ENCODE measurements around the gene MLLT11. TPM values are rescaled to one million over a fixed set of nuclear protein-coding genes. Genes with fewer than 3 reads are reported as not detected.
A peak's percentile ranks its signal among the peaks of the same experiment; 100 is the strongest.
"Not testable (repeated sequence)": the region's sequence is repeated elsewhere in the genome, so short reads cannot be mapped to it uniquely, and the experiment has no call there.

Gene MLLT11
- polyA plus RNA-seq, 6 donors from 2014 or later, result 0.82 to 3.1 (median 2.5) TPM

DNA sequence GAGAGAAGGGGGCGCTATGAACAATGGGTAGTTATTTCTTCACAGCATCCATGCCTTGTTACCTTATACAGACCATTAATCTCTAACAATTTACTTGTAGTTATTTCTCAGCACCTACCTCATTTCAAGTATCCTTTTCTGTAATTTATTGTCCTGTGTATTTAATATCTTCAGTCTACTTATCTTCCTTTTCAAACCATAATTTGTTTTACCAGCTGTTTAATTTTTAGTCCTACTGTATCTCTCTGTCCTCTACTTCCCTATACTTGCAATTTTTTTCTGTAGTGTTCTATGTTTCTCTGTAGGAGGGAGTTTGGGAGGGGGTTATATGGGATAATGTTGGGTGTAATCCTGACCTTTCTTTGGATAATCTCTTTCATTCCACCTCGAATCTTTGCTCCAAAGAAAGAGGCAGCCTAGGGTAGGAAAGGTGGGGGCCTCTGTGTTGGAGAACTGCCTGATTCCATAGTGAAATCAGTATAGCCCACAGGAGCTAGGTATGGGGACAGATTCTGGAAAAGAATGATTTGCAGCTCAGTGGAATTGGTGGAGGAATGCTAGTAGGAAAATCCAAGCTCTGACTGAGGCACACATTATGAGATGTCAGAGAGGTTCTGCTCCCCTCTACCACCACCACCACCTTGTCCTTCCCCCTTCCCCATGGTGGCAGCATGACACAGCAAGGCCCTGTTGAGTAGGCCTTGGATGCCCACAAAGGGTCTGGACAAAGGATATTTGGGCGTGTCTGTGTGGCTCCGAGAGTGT, 642 bp downstream of the MLLT11 start:
- Mint-ChIP-seq H3K9me3 (no peaks in the 10 kb centered on the region), H3K4me1 (peaks cover 39 to 52% (median 39%) of the 10 kb centered on the region in 3 donors), H3K36me3 (peaks cover 0 to 28% of the 10 kb centered on the region in 2 donors), H3K27me3 (no peaks in the 10 kb centered on the region), H3K27ac (peak overlapping the region in 5 of 6 donors; percentile 27 to 99 (median 84)), H3K4me3 (peak overlapping the region; percentile 87 to 100 (median 98))
- DNase-seq (no peak), ATAC-seq (ENCODE audit: low read depth in 2 of 2) (no peak)

DNA sequence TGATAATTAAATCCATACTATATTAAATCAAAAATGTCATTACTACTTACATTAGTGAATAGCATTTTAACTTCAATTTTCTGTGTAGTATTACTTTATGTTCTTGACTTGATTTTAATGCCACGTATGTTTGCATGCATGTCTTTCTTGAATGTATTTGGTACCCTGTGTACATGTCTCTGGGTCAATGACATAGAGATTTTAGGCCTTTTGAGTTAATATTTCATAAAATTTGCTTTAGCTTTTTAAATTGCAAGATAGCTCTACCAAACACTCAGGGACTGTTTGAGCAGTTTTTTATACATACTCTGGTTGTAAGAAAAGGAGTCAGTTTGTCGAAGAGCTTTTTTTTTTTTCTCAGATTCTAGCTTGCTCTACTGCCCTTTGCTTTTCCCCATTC, 1.5 kb downstream of the MLLT11 start:
- H3K9me3 Mint-ChIP-seq, result no peaks in the 10 kb centered on the region
- no peak for ATAC-seq (ENCODE audit: low read depth in 2 of 2)
- DNase-seq, result no peak
- H3K27ac Mint-ChIP-seq, result peak overlapping the region in 1 of 6 donors; percentile 68
- peak overlapping the region in 1 of 8 donors; percentile 97 for H3K4me3 Mint-ChIP-seq
- no peaks in the 10 kb centered on the region for H3K27me3 Mint-ChIP-seq
- H3K4me1 Mint-ChIP-seq, result peaks cover 30 to 43% (median 31%) of the 10 kb centered on the region in 3 donors
- peaks cover 0 to 25% of the 10 kb centered on the region in 2 donors for H3K36me3 Mint-ChIP-seq

DNA sequence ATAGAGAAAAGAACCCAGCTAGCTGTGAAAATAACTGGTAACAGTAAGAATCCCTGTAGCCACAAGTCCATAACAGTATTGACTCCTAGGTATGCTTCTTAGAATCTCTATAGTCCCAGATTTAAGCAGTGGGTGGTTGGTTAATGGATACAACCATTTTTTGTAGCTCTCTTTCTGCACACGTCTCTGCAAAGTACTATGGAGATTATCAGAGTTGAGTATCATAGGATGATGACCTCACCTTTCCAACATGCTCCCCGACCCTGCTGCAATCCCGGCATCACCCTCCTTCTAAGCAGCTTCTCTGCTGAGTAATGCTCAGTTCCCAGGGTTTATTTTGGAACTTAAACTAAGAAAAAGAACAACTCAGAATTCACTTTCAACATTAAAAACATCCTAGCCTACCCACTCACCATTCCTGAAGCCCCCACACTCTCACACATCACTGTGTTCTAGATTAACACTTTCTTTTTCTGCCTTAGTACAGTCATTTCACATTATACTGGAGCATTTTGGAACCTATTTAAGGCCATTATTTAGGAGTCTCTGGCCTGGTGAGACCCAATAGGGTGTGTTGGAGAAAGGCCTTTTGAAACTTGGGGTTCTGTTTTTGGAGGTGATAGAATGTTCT, 2.7 kb downstream of the MLLT11 start:
- Mint-ChIP-seq H3K27ac (peak overlapping the region in 2 of 6 donors; percentile 74 to 80), H3K9me3 (no peaks in the 10 kb centered on the region), H3K36me3 (peaks cover 0 to 15% of the 10 kb centered on the region in 2 donors), H3K27me3 (no peaks in the 10 kb centered on the region), H3K4me1 (peaks cover 19 to 31% (median 25%) of the 10 kb centered on the region in 3 donors), H3K4me3 (peak overlapping the region in 1 of 8 donors; percentile 36)
- ATAC-seq (ENCODE audit: low read depth in 2 of 2) (no peak), DNase-seq (no peak)

DNA sequence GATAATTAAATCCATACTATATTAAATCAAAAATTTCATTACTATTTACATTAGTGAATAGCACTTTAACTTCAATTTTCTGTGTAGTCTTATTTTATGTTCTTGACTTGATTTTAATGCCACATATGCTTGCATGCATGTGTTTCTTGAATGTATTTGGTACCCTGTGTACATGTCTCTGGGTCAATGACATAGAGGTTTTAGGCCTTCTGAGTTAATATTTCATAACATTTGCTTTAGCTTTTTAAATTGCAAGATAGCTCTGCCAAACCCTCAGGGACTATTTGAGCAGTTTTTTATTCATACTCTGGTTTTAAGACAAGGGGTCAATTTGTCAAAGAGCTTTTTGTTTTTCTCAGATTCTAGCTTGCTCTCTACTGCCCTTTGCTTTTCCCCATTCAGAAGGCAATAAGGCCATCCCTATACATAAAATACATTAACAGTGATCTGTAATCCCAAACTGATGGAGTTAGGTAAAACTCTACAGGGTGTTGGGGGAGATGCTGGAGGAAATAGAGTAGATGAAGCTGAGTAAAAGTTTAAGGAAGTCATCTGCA, 5.0 kb downstream of the MLLT11 start:
- no peak for DNase-seq
- peaks cover 11 to 18% (median 13%) of the 10 kb centered on the region in 3 donors for H3K4me1 Mint-ChIP-seq
- peak overlapping the region in 2 of 8 donors; percentile 14 to 71 for H3K4me3 Mint-ChIP-seq
- no peaks in the 10 kb centered on the region for H3K36me3 Mint-ChIP-seq
- H3K9me3 Mint-ChIP-seq, result no peaks in the 10 kb centered on the region
- ATAC-seq (ENCODE audit: low read depth in 2 of 2), result no peak
- H3K27ac Mint-ChIP-seq, result peak overlapping the region in 2 of 6 donors; percentile 2 to 51
- no peaks in the 10 kb centered on the region for H3K27me3 Mint-ChIP-seq

DNA sequence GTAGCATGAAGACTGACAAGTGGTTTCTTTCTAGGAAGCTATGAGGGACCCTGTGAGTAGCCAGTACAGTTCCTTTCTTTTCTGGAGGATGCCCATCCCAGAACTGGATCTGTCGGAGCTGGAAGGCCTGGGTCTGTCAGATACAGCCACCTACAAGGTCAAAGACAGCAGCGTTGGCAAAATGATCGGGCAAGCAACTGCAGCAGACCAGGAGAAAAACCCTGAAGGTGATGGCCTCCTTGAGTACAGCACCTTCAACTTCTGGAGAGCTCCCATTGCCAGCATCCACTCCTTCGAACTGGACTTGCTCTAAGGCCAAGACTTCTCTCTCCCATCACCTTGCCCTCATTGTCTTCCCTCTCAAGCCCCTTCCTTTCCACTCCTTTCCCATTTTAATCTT, 7.0 kb downstream of the MLLT11 start:
- Mint-ChIP-seq H3K4me1 (peaks cover 4 to 29% (median 16%) of the 10 kb centered on the region in 3 donors), H3K36me3 (peaks cover 0 to 8% of the 10 kb centered on the region in 2 donors), H3K27me3 (no peaks in the 10 kb centered on the region), H3K4me3 (peak overlapping the region in 2 of 8 donors; percentile 47 to 99), H3K27ac (peak overlapping the region in 3 of 6 donors; percentile 6 to 99 (median 83)), H3K9me3 (no peaks in the 10 kb centered on the region)
- ATAC-seq (ENCODE audit: low read depth in 2 of 2) (no peak), DNase-seq (no peak)

DNA sequence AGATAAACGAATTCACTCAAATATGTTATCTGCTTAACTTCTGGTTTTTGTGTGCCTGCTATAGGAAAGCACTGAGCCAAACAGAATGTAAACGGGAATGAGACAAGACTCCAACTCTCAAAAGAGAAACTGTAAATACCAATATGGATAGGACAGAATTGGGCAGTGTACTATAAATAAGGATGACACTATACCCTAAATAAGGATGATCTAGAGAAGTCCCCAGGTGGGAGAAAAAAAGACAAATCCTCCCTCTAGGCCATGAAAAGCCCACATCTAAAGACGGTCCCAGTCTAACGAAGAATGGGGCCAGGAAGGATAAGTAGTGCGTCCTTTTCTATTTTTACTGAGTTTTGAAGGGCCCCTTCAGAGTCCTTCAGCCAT, 8.9 kb downstream of the MLLT11 start:
- Mint-ChIP-seq H3K27ac (peak overlapping the region in 5 of 6 donors; percentile 51 to 99 (median 86)), H3K4me3 (peak overlapping the region; percentile 96 to 100 (median 99)), H3K36me3 (peaks cover 0 to 8% of the 10 kb centered on the region in 2 donors), H3K27me3 (no peaks in the 10 kb centered on the region), H3K4me1 (peaks cover 4 to 29% (median 16%) of the 10 kb centered on the region in 3 donors), H3K9me3 (no peaks in the 10 kb centered on the region)
- DNase-seq (no peak), ATAC-seq (ENCODE audit: low read depth in 2 of 2) (no peak)

DNA sequence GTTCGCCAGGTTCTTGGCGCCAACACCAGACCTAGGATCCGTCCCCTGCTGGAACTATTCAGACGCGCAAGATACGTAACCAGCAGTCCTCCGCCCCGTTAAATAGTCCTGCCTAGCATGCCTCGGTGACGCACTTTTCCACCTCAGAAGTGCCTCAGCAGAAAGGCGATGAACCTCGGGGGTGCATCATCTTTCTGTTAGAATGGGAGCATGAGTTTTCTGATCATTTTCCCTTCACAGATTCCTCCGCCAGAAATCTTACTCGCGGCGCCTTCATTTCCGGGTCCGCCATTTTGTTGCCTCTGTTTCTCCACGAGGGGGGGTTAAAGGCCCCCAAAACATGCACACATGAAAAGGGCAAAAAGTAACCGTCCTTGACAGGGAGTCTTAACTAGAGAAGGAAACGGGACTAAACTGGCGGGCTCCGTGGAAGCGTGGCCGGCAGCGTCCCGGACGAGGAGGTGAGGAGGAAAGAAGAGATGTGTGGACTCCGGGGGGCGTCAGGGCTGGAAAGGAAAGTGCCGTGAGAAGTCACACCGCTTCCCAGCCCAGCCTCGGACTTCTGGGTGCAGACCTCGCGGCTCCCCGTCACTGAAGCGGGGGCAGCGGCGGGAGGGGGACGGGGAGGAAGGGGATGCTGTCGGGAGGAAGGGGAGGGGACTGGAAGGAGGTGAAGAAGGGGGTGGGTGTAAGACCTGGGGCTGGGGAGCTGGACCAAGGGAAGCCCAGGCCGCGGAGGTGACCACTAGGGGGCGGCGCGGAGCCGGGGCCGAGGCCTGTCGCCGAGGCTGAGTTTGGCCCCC, 10.5 kb downstream of the MLLT11 start, which contains the start of gene GABPB2:
TSS of gene GABPB2 (plus strand) at position 288 of the 803 bp plus-strand sequence. CDS start 17,429 bp downstream, outside the sequence.
- peaks cover 4 to 29% (median 18%) of the 10 kb centered on the region in 3 donors for H3K4me1 Mint-ChIP-seq
- no peaks in the 10 kb centered on the region for H3K9me3 Mint-ChIP-seq
- H3K36me3 Mint-ChIP-seq, result peaks cover 0 to 8% of the 10 kb centered on the region in 2 donors
- peak within 1 kb of the TSS; percentile 97 to 100 (median 99) for H3K27ac Mint-ChIP-seq
- no peaks in the 10 kb centered on the region for H3K27me3 Mint-ChIP-seq
- ATAC-seq (ENCODE audit: low read depth in 2 of 2) (peak; percentile 86 to 87), DNase-seq (peak; percentile 86)
- peak within 1 kb of the TSS; percentile 96 to 100 (median 99) for H3K4me3 Mint-ChIP-seq

DNA sequence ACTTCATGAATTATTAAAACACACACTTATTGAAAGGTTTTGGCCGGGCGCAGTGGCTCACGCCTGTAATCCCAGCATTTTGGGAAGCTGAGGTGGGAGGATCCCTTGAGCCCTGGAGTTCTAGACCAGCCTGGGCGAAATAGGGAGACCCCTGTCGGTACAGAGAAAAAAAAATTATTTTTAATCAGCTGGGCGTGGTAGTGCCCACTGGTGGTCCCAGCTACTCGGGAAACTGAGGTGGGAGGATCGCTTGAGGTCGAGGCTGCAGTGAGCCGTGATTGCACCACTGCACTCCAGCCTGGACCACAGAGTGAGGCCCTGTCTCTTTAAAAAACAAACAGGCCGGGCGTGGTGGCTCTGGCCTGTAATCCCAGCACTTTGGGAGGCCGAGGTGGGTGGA, 12.0 kb downstream of the MLLT11 start:
- H3K27ac Mint-ChIP-seq, result peak overlapping the region in 1 of 6 donors; percentile 99
- H3K9me3 Mint-ChIP-seq, result no peaks in the 10 kb centered on the region

DNA sequence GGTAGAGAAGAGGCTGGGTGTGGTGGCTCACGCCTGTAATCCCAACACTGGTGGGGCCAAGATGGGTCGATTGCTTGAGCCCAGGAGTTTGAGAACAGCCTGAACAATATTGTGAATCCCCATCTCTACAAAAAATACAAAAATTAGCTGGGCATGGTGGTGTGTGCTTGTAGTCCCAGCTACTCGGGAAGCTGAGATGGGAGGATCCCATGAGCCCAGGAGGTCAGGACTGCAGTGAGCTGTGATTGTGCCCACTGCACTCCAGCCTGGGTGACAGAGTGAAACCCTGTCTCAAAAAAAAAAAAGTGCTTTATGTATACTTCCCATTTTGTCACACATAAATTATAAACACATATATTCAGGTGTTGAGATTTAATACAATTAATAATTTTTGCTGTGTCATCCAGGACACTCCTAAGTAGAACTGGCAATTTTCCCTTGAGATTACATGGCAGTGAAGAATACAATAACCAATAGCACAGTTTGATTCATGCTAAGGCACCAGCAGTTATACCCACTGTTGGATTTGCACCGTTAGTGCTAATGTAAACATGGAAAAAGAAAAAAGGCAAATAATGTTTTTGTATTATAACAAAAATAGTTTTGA, 25.9 kb downstream of the MLLT11 start:
- H3K4me3 Mint-ChIP-seq, result no peak overlapping the region
- no peaks in the 10 kb centered on the region for H3K27me3 Mint-ChIP-seq
- H3K27ac Mint-ChIP-seq, result peak overlapping the region in 1 of 6 donors; percentile 55
- no peaks in the 10 kb centered on the region for H3K9me3 Mint-ChIP-seq
- DNase-seq (no peak), ATAC-seq (ENCODE audit: low read depth in 2 of 2) (no peak)
- H3K4me1 Mint-ChIP-seq, result peaks cover 5 to 9% (median 9%) of the 10 kb centered on the region in 3 donors
- H3K36me3 Mint-ChIP-seq, result no peaks in the 10 kb centered on the region

More for the DNA sequence above, 12.0 kb downstream of the MLLT11 start:
- no peaks in the 10 kb centered on the region for H3K27me3 Mint-ChIP-seq
- DNase-seq (no peak), ATAC-seq (ENCODE audit: low read depth in 2 of 2) (no peak)
- peaks cover 4 to 29% (median 20%) of the 10 kb centered on the region in 3 donors for H3K4me1 Mint-ChIP-seq
- peak overlapping the region in 7 of 8 donors; percentile 20 to 100 (median 98) for H3K4me3 Mint-ChIP-seq
- peaks cover 0 to 8% of the 10 kb centered on the region in 2 donors for H3K36me3 Mint-ChIP-seq

DNA sequence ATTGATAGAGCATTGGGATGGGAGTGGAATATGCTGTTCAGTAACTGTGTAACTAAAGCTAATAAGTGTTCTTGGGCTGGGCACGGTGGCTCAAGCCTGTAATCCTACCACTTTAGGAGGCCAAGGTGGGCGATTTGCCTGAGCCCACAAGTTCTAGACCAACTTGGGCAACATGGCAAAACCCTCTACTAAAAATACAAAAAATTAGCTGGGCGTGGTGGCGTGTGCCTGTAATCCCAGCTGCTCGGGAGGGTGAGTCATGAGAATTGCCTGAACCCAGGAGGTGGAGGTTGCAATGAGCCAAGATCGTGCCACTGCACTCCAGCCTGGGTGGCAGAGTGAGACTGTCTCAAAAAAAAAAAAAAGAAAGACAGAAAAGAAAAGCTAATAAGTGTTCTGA, 37.2 kb downstream of the MLLT11 start:
- H3K4me3 Mint-ChIP-seq; H3K27me3 Mint-ChIP-seq; ATAC-seq (ENCODE audit: low read depth in 2 of 2); H3K4me1 Mint-ChIP-seq; H3K36me3 Mint-ChIP-seq; H3K9me3 Mint-ChIP-seq; DNase-seq: not testable (repeated sequence)
- H3K27ac Mint-ChIP-seq, result peak overlapping the region in 1 of 6 donors; percentile 13

DNA sequence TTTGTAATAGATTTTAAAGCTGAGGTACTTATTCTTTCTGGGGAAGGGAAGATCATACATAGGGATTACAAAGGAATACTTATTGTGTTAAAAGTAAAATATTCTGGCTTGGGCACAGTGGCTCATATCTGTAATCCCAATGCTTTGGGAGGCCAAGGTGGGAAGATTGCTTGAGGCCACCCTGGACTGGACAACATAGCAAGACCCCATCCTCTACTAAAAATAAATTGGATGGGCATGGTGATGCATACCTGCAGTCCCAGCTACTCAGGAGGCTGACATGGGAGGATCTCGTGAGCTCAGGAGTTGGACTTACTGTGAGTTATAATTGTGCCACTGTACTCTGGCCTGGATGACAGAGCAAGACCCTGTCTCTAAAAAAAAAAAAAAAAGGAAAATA, 37.9 kb downstream of the MLLT11 start:
- no peaks in the 10 kb centered on the region for H3K4me1 Mint-ChIP-seq
- no peak overlapping the region for H3K4me3 Mint-ChIP-seq
- H3K9me3 Mint-ChIP-seq, result no peaks in the 10 kb centered on the region
- DNase-seq, result no peak
- H3K36me3 Mint-ChIP-seq, result no peaks in the 10 kb centered on the region
- no peak for ATAC-seq (ENCODE audit: low read depth in 2 of 2)
- no peak overlapping the region for H3K27ac Mint-ChIP-seq
- no peaks in the 10 kb centered on the region for H3K27me3 Mint-ChIP-seq

DNA sequence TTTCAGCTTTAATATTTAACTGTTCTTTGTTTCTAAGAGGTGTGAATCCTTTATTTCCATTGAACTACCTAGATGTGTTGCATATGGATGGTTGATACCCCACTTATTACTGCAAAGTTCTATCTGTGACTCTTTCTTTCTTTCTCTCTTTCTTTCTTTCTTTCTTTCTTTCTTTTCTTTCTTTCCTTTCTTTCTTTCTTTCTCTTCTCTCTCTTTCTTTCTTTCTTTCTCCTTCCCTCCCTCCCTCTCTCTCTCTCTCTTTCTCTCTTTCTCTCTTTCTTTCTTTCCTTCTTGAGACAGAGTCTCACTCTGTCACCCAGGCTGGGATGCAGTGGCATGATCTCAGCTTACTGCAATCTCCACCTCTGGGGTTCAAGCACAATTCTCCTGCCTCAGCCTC, 44.4 kb downstream of the MLLT11 start:
- H3K27ac Mint-ChIP-seq, result peak overlapping the region in 1 of 6 donors; percentile 66
- no peak for DNase-seq
- no peaks in the 10 kb centered on the region for H3K9me3 Mint-ChIP-seq
- H3K4me1 Mint-ChIP-seq, result no peaks in the 10 kb centered on the region
- H3K36me3 Mint-ChIP-seq, result peaks cover 8 to 11% of the 10 kb centered on the region in 2 donors
- H3K27me3 Mint-ChIP-seq, result no peaks in the 10 kb centered on the region
- no peak overlapping the region for H3K4me3 Mint-ChIP-seq
- no peak for ATAC-seq (ENCODE audit: low read depth in 2 of 2)

All from naive B cell (primary cell).